Suppressor macrophage treated with lipopolysaccharide for 4 hours (primary cell): ENCODE results near the gene OSBP2.

Experiments used
- DNase-seq: peaks from one replicate; pipeline ENCODE4 v3.0.0-alpha.2; 2020

The OSBP2 gene

DNA sequence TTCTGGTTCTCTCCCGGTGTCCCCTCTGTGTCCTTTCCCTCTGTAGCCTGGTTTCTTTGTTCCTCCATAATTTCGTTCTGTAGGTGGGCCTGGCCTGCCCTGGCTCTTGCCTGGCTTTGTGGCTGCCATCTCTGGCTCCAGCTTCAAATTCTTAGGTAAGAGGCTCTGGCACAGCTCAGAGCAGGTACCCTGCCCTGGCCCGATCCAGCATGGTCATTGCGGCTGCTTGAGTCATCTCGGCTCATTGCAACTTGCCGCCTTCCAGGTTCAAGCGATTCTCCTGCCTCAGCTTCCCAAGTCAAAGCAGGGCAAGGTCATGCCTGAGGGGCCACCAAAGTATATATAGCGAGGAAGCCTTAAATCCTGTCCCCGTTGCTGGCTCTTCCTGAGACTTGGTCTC, 76.0 kb downstream of the OSBP2 start:
- DNase-seq = no peak

DNA sequence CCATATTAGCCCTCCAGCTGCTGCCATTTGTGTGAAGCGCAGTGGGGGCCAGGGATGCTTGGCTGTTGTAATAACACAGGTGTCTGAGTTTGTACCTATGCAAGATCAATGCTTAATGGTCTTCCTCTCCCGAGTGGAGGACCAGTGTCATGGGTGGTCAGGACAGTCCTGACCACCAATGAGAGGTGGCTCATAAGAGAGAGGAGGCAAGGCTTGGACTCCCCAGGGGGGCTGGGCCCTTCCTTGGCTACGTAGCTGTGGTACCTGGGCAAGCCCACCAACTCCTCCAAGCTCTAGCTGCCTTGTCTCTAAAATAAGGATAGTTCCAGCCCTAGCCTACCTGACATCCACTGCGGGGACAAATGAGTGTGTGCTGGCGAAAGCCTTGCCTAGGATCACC, 79.2 kb downstream of the OSBP2 start:
- no peak for DNase-seq

DNA sequence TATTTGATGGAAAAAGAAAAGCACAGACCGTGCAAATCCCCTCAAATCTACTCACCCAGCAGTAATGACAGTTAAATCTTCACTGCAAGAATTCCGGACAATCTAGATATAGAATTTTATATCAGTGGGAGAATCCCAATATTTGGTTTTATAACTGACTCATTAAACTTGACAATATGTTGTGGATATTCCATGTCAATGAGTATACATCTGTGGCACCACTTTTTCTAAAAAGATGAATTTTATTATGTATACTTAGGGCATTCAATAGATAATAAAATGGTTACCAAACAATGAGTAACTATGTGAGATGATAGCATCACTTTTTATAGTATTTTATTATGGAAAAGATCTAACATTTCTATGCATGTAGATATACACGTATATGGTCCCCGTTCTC, 79.9 kb downstream of the OSBP2 start:
- DNase-seq = no peak

DNA sequence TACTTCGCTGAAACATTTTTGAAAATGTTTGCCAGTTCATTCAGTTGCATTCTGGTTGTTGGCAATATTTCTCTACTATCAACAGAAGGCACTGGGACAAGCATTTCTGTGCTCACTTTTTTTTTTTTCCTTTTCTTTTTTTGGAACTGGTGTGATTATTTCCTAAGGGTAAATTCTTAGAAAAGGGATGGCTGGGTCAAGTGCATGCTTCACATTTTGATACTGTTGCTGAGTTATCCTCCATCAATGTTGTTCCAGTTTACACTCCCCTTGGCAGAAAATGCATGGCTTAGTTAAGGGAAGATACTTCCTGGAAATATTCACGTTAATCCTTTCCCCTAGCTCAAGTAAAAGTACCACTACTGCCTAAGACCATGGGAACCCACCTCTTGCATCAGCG, 81.8 kb downstream of the OSBP2 start:
- DNase-seq = no peak

GRCh38 chr22:30777146-30777545, 82.5 kb downstream of the OSBP2 start:
- DNase-seq = peak; percentile 22

- no peak for DNase-seq
These were observed 82.9 kb downstream of the OSBP2 start for GRCh38 chr22:30777587-30777986.

DNA sequence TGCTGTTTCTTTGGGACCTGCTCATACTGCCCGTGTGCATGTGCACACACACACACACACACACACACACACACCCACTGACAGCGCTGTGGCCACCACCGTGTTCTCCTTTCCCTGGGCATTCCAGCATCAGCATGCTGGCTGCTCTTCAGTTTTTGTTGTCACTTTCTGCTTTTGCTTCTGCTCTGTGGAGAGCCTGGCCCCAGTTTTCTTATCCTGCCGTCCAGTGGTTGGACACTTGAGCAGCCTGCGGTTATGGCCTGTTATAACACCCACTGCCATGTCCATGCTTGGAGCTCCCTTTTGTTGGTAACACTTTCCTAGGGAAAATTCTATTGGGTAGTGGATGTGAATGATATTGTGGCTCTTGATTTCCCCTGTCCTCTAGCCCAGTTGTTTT, 83.6 kb downstream of the OSBP2 start:
- DNase-seq = no peak

- no peak for DNase-seq
These were observed 85.4 kb downstream of the OSBP2 start for GRCh38 chr22:30780026-30780425.

DNA sequence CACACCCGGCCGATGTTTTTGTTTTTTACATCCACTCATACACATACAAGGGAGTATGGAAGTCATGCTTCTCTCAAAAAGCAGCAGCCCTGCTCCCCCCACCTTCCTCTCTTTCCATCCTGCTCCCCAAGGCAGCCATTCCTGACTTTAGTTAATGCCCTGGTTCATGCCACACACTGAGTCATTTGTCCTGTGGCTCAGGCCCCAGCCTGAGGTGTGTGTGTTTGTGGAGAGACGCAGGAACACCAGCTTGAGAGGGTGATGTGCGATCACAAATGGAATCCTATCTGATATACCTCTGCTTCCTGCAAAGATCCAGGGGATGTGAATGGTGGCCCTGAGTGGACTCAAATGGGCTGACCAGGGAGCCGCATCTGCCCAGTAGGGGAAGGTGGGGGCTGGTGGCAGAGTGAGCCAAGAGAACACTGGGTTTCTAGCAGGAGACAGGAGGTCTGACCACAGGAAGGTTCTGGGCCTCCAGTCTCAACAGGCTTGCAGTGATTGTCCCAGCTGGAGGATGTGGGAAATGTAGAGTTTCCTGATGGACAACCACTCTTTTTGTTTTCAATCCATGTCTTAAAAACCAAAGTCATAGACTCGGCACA, 86.7 kb downstream of the OSBP2 start:
- no peak for DNase-seq

- DNase-seq = no peak
These were observed 87.9 kb downstream of the OSBP2 start for GRCh38 chr22:30782613-30783012.

GRCh38 chr22:30783021-30783420, 88.3 kb downstream of the OSBP2 start:
- DNase-seq = no peak

- DNase-seq = no peak
These were observed 90.9 kb downstream of the OSBP2 start for GRCh38 chr22:30785527-30785926.

GRCh38 chr22:30790366-30790765, 95.7 kb downstream of the OSBP2 start:
- DNase-seq = no peak

- DNase-seq = no peak
These were observed 97.8 kb downstream of the OSBP2 start for GRCh38 chr22:30792456-30792855.

GRCh38 chr22:30795118-30795517, 100.4 kb downstream of the OSBP2 start:
- DNase-seq = no peak

- no peak for DNase-seq
These were observed 107.0 kb downstream of the OSBP2 start for GRCh38 chr22:30801695-30802094.

DNA sequence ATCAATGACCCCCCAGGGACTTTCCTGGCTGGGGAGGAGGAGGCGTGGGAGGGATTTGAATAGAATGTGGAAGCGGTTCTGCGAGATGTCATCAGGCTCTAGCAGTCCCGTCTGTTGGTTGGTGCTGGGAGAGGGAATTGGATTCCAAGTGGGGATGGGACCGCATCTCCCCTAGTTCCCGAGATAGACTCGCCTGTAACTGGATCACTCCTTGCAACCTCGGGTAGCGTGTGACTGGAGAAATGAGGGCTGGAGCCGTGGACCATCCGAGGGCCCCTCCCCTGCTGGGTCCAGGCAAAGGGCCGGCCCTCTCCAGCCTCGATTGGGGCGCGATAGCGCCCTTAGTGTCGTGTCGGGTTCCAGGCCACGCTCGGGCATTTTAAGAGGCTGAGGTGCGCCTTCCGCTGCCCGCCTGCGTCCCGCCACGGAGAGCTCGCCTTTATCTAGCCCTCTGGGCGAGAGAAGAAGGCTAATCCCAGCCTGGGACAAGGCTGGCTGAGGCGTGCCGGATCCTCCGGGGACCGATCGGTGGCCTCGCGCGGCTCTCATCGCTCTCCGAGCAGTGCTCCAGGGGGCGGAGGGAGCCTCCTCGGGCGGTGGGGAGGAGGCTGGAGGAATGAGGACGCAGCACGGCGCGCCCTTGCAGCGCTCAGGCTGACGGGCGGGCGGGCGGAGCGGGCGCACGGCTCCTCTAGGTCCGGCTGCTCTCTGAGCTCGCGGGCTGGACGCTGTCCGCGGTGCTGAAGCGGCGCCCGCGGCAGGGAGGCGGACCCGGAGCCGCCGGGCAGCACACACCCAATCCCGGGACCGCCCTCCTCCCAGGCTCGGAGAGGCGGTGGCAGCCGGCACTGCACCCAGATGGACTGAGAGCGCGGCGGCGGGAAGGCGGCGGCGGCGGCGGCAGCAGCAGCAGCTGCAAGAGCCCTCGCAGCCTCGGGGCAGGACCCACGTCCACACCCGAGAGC, 107.8 kb downstream of the OSBP2 start:
- peak; percentile 94 for DNase-seq

DNA sequence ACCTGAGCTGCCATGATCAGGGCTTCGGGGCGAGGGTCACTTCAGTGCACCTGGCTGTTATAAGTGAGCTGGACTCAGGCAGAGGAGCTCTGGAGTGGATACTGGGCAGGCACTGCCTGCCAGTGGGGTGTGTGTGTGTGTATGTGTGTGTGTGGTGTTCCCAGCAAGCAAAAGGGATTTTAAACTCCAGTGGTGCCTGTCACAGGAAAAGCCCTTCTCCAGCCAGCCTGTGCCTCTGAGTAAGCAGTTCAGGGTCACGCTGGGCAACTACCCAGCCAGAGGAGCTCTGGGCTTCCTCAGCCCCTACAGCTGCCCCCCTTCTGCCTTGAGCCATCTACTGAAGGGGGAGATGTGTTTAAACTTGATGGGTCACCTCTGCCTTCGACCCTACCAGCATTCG, 109.0 kb downstream of the OSBP2 start:
- DNase-seq = no peak

GRCh38 chr22:30804626-30805025, 110.0 kb downstream of the OSBP2 start:
- no peak for DNase-seq

- no peak for DNase-seq
These were observed 111.8 kb downstream of the OSBP2 start for GRCh38 chr22:30806391-30806861.

DNA sequence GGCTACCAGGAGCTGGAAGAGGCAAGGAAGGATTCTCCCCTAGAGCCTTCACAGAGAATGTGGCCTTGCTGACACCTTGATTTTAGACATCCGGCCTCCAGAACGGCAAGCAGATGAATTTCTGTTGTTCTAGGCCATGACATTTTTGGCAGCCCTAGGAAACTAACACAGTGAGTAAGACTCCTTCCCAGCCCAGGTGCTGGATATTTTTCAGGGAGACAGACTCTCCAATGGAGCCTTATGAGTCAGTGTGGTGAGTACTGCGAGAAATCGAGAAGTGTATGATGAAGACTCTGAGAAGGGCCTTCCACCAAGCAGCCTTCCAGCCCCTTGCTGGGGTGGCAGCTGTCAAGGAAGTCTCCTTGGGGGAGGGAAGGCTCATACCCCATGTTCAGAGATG, 114.4 kb downstream of the OSBP2 start:
- DNase-seq = no peak

GRCh38 chr22:30810105-30810504, 115.4 kb downstream of the OSBP2 start:
- no peak for DNase-seq

DNA sequence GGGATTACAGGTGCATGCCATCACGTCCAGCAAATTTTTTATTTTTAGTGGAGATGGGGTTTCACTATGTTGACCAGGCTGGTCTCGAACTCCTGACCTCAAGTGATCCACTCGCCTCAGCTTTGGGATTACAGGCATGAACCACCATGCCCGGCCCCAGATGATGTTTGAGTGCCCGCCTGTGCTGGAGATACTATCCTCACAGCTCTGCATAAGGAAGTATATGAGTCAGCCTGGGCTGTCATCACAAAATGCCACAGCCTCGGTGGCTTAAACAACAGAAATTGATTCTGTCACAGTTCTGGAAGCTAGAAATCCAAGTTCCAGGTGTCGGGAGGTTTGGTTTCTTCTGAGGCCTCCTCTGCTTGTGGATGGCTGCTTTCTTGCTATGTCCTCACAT, 119.3 kb downstream of the OSBP2 start:
- DNase-seq = no peak

- no peak for DNase-seq
These were observed 121.7 kb downstream of the OSBP2 start for GRCh38 chr22:30816413-30816812.
